Activated CD4-positive, alpha-beta T cell treated with anti-CD3 and anti-CD28 coated beads, Interleukin-2, amount 50 U/mL, for 24 hours (primary cell): ENCODE measurements around the gene C1QTNF1.

Source experiments
- DNase-seq, 2 donors: peaks; one replicate each; pipeline ENCODE4 v3.0.0-alpha.2; 2020; ENCODE audit warnings: low read depth in 1 of 2, low spot score in 1 of 2

C1QTNF1 gene, protein sequence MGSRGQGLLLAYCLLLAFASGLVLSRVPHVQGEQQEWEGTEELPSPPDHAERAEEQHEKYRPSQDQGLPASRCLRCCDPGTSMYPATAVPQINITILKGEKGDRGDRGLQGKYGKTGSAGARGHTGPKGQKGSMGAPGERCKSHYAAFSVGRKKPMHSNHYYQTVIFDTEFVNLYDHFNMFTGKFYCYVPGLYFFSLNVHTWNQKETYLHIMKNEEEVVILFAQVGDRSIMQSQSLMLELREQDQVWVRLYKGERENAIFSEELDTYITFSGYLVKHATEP

DNA sequence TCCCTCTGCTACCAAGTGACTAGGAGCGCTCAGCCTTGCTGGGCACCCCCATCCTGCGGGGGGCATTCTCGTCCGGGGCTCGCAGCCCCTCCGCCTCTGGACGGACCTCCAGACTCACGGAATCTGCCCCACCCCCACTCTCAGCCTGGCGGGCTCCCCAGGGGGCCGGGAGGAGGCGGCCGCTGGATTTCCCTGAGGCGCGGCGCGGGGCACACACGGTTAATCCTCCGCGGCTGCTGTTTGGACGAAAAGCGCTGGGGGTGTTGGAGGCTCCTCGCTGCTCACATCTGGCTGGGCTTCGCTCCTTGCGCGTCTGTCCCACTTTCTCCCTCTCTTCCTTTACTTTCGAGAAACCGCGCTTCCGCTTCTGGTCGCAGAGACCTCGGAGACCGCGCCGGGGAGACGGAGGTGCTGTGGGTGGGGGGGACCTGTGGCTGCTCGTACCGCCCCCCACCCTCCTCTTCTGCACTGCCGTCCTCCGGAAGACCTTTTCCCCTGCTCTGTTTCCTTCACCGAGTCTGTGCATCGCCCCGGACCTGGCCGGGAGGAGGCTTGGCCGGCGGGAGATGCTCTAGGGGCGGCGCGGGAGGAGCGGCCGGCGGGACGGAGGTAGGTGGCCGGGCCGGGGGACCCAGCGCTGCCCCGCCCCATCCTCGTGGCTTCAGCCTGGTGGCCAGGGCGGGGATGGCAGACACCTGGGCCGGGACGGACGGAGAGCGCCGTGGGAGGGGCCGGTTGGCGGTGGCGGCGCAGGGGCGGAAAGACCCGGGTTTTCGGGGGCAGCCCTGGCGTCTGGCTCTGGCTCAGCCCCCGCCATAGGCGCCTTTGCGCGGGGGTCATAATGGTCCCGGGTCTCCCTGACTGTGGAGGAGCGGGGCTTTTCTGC lies at the start of gene C1QTNF1:
TSS of gene C1QTNF1 (plus strand) at position 284 of the 886 bp plus-strand sequence. CDS start 19,800 bp downstream, outside the sequence.
- no peak for DNase-seq

DNA sequence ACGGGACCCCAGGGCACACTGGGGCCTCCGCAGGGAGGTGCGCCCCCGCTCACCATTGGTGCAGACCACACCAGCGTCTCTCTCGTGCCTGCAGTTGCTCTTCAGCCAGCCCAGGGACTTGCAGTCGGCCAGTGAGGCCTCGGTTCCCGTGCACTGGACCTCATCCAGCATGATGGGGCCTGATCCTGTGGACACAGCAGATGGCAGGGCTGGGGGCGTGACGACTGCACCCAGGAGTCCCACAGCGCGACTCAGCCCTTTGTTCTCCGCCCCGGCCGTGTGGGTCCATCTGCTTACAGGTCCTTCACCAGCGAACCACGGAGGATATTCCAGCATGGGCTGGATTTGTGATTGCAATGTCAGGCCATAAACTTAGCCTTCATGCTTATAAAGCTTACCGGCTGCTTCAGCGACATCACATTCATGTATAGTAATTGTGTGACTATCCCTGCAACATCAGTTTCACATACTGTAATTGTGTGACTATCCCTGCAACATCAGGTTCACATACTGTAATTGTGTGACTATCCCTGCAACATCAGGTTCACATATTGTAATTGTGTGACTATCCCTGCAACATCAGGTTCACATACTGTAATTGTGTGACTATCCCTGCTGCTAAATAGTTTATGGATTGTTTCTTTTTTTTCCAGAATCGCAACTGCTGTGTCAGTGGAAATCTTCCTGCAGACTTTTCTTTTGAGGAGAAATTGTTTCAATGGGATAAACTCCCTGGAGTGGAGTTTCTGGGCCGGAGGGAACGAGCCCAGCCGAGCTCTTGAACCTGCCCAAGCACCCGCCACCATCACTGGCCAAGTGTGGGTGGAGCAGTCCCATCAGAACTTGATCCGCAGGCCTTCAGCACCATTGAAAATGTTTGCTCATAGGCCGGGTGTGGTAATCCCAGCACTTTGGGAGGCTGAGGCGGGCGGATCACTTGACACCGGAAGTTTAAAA lies 49.1 kb upstream of the C1QTNF1 start:
- no peak for DNase-seq

DNA sequence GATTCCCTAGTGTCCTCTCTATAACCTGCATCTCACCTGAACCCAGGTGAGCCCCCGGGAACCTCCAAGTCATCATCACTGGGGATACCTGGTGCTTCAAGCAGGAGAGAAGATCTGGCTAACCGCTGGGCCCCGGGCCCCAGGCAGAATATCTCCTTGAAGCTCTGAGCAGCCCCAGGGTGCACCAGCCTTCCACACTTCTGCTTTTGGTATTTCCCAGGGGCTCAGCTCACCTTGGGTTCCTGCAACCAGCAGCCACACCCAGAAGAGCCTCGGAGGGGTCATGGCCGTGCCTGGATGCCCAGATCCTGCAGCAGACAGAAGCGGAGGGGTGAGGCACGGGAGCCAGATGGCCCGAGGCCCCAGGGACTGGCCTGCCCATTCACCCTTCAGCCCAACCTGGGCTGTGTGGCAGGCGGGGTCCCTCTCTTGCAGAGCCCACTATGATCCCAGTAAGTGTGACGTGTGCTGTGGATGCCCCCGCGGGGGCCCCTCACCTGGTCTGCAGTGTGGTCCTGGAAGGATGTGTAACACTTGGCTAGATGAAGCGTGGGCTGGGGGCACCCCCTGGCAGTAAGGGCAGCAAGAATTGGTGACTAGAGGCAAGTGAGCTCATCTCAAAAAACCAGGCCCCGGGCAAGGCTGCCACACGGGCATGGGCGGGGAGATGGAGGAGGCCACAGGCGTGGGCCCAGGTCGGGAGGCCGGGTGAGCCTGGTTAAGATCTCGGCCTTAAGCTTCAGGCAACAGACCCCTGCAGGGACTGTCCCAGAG lies 46.9 kb upstream of the C1QTNF1 start:
- DNase-seq: no peak

DNA sequence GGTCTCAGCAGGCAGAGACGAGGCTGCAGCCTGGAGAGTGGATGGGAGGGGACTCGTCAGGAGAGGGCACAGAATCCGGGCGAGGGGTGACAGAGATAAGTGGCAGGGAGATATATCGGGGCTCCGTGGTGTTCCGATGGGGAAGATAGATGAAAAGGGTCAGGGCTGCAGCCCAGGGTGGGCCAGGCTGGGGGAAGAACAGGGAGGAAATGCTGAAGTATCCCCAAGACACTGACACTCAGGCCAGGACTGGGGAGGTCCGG lies 46.4 kb upstream of the C1QTNF1 start:
- no peak for DNase-seq

DNA sequence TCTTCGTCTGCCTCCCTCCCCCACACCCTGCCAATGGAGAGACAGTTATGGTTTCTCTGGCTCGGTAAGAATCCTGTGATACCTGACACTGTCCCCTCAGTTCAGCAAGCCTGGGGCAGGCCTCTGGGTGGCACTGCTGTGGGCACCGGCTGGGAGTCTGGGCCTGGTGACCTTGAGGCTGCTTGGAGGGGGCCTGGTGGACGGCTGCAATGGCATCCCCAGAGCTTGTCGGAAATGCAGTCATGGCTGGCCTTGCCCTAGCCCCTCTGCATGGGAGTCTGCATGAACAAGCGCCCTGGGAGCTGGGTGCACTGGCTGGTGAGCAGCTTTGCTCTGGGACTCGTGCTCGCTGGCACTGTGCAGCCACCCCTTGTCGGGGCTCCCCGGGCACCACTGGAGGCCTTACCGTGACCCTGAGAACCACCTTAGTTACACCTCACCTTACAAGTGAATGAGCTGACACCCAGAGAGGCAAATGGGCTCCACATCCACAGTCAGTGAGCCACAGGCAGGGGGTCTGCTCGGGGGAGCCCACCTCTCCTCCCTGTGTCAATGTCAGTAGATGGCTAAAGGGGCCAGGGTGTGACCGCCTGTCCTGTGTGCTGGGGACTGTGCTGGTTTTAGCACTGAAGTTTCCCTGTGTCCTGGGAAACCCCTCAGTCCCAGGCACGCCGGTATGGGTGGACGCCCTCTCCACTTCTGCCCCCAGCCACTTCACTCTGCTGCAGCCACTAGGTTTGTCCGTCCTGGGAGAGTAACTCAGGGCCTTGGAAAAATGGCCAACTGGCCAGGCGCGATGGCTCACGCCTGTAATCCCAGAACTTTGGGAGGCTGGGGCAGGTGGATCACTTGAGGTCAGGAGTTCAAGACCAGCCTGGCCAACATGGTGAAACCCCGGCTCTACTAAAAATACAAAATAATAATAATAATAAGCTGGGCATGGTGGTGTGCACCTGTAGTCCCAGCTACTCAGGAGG lies 45.7 kb upstream of the C1QTNF1 start:
- DNase-seq: no peak

DNA sequence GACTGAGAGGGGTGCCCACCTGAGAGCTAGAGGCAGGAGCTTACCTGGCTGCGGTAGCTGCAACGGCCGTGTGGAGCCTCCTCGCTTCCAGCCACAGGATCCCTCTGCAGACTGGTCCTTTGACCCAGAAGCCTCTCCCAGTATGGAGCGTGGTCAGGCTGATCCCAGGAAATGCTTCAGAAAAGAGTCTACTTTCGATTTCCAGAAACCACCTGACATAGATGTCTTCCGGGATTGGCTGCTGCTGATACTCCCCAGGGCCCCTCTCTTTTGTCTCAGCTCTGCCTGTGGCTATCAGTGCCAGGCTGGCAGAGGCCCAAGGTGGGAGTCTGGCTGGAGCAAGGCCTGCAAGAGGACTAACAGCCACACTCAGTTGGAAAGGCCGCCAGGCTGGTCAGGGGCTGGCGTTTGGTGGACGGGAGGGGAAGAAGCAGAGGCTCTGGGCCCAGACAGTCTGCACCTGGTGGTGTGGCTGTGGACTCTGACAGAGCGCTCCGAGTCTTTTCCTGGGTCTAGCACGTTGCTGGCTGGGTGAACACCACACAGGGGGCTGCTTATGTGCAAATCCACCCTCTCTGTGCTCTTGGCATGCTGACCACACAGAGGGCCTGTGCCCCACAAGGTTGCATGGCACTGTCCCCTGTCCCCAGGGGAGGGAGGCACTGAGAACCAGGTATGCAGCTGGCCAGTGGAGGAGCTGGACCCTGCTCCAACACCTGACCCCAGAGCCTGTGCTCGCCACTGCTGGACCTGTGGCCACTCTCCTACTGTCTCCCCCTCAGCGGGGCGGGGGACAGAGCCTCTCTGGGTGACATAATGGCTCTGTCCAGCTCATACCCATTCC lies 44.0 kb upstream of the C1QTNF1 start, which contains the start of gene LGALS3BP:
TSS of gene LGALS3BP (minus strand) at position 144 of the 844 bp plus-strand sequence. CDS start 2,732 bp downstream, outside the sequence.
- DNase-seq: no peak

DNA sequence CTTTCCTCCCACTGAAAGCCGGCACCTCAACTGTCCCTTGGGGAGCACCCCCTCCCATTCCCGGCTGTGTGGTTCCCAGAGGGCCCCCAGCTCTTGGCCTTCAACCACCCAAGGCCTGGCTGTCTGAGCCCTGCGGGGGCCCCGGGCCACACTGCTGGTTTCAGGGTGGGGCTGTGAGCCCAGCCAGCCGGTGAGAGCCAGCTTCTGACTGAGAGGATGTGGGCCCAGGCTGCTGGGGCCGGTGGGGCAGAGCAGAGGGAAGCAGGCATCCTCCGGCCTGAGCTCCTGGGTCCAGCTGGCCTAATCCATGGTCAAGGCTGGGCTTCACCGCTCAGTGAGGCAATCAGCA lies 43.4 kb upstream of the C1QTNF1 start:
- no peak for DNase-seq

DNA sequence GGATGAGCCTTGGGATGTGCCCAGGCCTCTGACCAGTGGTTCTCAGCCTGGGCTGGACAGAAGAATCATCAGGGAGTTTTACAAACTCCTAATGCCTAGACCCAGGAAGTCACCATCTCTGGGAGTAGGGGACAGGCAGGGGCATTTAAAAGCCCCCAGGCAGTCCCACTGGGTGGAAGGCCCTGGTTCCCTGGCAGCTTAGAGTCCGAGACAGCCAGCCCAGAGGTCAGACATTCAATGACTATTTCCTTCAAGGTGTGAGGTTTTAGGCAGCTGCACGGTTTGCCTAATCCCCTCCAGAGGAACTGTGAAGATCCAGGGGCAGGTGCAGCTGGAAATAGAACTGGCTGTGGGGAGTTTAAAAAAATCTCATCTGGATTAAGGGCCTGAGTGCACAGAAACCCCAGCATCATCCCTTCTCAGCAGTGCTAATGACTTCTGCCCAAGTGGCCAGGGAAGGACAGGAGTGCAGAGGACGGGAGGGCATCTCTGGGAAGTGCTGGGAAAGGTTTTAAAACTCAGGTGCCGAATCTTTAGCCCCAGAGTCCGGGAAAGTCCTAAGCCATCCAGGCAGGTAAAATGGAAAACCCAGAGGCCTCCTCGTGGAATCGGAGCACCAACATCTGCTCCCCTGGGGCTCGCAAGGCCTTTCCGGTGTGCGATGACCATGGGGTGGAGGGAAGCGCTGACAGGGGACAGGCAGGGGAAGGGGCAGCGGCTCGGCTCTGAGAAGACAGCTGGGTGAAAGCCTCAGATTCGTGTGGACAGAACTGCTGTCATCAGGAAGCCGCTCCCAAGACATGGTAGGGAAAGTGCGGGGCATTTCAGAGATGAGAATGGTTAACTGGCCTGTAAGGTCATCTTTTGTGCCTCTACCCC lies 42.7 kb upstream of the C1QTNF1 start:
- no peak for DNase-seq

DNA sequence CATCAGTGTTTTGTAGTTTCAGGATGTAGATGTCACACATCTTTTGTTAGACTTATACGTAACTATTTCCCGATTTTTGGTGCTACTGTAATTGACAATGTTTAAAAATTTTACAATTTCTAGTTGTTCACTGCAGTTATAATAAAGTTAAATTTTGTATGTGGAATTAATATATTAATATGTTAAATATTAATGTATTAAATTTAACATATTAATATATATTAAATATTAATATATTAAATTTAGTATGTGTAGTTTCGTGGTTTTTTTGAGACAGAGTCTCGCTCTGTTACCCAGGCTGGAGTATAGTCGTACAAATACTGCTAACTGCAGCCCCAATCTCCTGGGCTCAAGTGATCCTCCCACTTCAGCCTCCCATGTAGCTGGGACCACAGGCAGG lies 38.6 kb upstream of the C1QTNF1 start:
- DNase-seq: no peak

DNA sequence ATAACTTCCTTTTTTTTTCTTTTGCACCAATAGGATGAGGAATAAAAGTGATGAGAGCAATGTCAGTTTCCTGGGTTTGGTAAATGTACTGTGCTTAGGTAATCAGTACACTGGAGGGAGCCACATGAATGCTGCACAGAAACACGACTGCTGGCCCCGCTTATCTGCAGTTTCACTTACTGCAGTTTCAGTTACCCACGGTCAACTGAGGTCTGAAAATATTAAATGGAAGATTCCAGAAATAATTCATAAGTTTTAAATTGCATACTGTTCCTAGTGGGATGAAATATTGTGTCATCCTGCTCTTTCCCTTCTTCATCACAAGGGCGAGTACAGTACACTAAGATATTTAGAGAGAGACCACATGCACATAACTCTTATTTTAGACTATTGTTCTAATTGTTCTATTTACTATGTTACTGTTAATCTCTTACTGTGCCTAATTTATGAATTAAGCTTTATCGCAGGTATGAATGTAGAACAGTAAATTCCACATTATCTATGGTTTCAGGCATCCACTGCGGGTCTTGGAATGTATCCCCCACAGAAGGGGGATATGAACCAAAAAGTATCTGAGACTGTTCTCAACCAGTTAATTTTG lies 37.8 kb upstream of the C1QTNF1 start:
- DNase-seq: no peak

DNA sequence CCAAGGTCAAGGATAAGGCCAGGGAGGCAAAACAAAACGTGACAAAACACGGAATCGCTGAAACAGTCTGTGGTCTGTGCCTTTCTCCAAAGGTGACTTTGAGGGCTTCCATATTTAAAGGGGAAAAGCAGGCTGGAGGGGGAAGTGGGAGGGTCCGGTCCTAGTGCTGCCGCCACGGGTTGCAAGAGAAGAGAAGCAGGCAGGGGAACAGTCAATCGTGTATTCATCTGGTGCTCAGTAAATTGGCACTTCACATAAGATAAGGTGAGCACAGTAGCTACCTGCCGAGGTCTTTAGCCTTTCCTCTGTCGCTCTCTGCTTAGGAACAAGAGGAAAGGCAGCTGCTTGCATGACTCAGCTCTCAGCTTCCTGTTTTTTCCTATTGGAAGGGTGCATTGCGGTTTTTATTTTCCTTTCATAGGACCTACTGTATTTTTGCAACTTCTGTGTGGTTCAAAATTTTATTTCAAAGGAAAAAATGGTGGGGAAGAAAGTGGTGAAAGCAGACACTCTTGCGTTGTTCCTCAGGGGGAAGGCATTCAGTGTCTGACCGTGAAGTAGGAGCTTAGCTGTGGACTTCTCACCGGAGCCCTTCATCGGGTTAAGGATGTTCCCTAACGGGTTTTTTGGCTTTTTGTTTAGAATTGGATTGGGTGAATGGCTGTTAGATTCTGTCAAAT lies 37.2 kb upstream of the C1QTNF1 start:
- no peak for DNase-seq

DNA sequence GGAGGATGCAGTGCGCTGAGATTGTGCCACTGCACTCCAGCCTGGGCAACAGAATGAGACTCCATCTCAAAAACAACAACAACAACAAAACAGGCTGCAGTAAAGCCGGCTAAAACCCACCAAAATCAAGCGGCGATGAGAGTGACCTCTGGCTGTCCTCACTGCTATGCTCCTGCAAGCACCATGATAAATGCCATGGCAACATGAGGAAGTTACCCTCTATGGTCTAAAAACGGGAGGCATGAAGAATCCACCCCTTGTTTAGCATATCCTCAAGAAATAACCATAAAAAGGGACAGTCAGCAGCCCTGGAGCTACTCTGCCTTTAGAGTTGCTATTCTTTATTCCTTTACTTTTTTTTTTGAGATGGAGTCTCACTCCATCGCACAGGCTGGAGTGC lies 35.8 kb upstream of the C1QTNF1 start:
- DNase-seq: no peak

DNA sequence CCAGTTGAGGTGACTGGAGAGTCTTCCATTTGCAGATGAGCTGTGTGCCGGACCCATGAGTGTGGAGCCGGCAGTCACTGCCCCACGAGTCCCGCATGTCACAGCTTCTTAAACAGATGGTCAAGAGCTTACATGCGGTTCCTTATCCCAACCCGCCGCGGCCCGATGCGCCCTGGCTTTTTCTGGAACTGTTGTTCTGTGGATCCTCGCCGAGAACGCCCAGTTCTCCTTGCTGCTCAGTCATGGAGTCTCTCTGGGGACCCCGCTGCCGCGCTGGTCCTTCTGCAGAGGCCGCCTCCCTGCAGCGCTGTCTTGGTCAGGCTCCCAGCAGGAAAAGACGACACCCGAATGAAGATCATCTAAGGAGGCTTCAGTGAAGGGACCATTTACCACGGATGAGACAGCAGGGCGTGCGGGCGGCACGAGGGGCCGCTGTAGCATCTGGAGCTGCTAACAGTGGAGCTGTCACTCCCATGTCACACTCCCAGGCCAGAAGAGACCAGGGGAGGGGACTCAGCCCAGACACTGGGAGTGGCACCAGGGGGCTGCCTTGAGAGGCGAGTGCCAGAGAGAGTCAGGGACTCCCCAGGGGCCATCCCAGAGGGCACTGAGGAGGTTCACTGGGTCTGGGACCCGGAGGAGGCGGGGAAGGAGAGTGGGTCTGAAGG lies 33.5 kb upstream of the C1QTNF1 start:
- no peak for DNase-seq

DNA sequence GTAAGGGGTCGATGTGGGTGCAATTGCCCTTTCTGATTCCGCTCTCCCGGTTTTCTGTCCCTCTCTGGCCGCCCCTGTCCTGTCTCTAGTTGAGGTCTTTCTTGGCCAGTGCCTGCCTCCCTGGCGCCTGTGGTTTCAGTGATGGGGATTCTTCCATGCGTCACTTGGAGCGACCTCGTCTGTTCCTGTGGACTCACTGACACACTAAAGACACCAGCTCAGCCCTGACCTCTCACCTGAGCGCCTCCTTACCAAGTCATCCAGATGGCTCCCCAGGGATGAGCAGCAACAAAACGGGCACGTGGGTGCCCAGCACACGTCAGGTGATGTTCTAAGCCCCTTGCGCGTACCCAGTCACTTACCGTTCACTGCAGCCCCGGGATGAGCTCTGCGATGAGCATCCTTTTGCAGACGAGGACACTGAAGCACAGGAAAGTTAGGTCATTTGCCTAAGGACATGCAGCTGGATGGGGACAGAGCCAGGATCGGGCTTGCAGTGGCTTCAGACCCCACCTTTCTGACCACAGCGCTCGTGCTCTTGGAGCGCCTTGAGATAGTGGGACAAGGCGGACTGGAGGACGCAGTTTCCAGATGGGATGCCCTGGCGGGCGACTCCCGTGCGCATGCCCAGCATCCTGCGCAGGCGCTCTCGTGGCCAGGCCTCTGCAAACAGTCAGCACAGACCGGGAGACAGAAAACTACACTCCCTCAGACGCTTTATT lies 32.8 kb upstream of the C1QTNF1 start:
- DNase-seq: no peak

DNA sequence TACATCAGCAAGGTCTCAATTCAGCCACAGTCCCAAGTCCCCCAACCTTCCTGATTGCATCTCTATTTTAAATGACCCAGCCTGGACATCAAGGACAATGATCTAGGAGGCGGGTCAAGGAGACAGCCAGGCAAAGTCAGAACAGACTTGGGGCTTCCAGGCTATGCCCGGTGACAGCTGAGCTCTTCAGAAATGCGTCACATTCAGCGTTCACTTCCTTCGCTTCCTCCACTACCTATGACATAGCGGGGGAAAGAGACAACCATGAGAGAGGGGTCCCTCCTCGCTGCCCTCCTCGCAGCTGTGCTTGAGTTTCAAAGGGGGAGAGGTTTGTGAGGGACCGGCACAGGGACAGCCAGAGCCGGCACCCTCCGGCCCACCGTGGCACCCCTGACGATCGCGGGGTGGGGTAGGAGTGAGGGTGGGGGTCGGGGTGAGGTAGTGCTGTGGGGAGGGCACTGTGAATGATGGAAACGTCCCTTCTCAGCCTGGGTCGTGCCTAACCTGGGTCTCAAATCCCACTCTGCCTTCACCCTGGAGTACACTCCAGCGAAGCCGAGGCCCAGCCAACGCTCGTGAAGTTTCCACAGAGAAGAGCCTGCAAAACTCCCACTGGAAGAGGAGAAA lies 31.9 kb upstream of the C1QTNF1 start:
- DNase-seq: no peak
